Measurements from ENCODE around the gene RNF217. TPM values are rescaled to one million over a fixed set of nuclear protein-coding genes. Genes with fewer than 3 reads are reported as not detected.
A peak's percentile ranks its signal among the peaks of the same experiment; 100 is the strongest.
"Not testable (repeated sequence)": the region's sequence is repeated elsewhere in the genome, so short reads cannot be mapped to it uniquely, and the experiment has no call there.

The RNF217 gene
- total RNA-seq, 1 experiment from 2014 or later: 10.6 TPM

GRCh38 chr6:124958759-124959354 lies 3.4 kb upstream of the RNF217 start:
- no peak for DNase-seq

GRCh38 chr6:124960757-124961463 lies 1.3 kb upstream of the RNF217 start:
- H3K27me3 ChIP-seq: no peaks in the 10 kb centered on the region
- no peaks in the 10 kb centered on the region for H3K36me3 ChIP-seq
- DNase-seq: no peak
- H3K9me3 ChIP-seq: no peaks in the 10 kb centered on the region
- H3K4me3 ChIP-seq: peak overlapping the region; percentile 62

More at GRCh38 chr6:124958759-124959354, 3.4 kb upstream of the RNF217 start:
- Histone ChIP-seq H3K27me3 (no peaks in the 10 kb centered on the region), H3K9me3 (no peaks in the 10 kb centered on the region), H3K36me3 (no peaks in the 10 kb centered on the region), H3K4me3 (no peak overlapping the region)

GRCh38 chr6:124961464-124961776 lies 817 bp upstream of the RNF217 start:
- Histone ChIP-seq H3K9me3 (no peaks in the 10 kb centered on the region), H3K27me3 (no peaks in the 10 kb centered on the region)
- DNase-seq: no peak

GRCh38 chr6:124962639-124963415 lies 590 bp downstream of the RNF217 start:
- Histone ChIP-seq H3K4me3 (peak overlapping the region; percentile 62), H3K9me3 (no peaks in the 10 kb centered on the region), H3K36me3 (no peaks in the 10 kb centered on the region; the same call in 1 of the 2 replicates), H3K27me3 (no peaks in the 10 kb centered on the region)
- peak; percentile 44 for DNase-seq

More at GRCh38 chr6:124961464-124961776, 817 bp upstream of the RNF217 start:
- H3K36me3 ChIP-seq: no peaks in the 10 kb centered on the region
- peak overlapping the region; percentile 62 for H3K4me3 ChIP-seq

- Histone ChIP-seq H3K9me3 (no peaks in the 10 kb centered on the region), H3K27me3 (no peaks in the 10 kb centered on the region), H3K4me3 (peak overlapping the region; percentile 62), H3K36me3 (no peaks in the 10 kb centered on the region; the same call in 1 of the 2 replicates)
- DNase-seq: peak; percentile 26
Observed at GRCh38 chr6:124963416-124963785, 1.2 kb downstream of the RNF217 start.

- H3K9me3 ChIP-seq: no peaks in the 10 kb centered on the region
- DNase-seq: peak; percentile 40
- no peaks in the 10 kb centered on the region for H3K27me3 ChIP-seq
- H3K4me3 ChIP-seq: peak overlapping the region; percentile 62
- H3K36me3 ChIP-seq: no peaks in the 10 kb centered on the region; the same call in 1 of the 2 replicates
Observed at GRCh38 chr6:124963831-124964763, 1.9 kb downstream of the RNF217 start.

GRCh38 chr6:124964764-124965105 lies 2.5 kb downstream of the RNF217 start:
- no peaks in the 10 kb centered on the region; the same call in 1 of the 2 replicates for H3K36me3 ChIP-seq
- no peaks in the 10 kb centered on the region for H3K27me3 ChIP-seq
- H3K4me3 ChIP-seq: peak overlapping the region; percentile 62
- H3K9me3 ChIP-seq: no peaks in the 10 kb centered on the region
- DNase-seq: no peak

GRCh38 chr6:124965424-124965850 lies 3.2 kb downstream of the RNF217 start:
- not testable (repeated sequence) for H3K9me3 ChIP-seq, H3K27me3 ChIP-seq, H3K36me3 ChIP-seq, DNase-seq, H3K4me3 ChIP-seq

- H3K36me3 ChIP-seq: no peaks in the 10 kb centered on the region; the same call in 1 of the 2 replicates
- no peaks in the 10 kb centered on the region for H3K27me3 ChIP-seq
- no peaks in the 10 kb centered on the region for H3K9me3 ChIP-seq
- DNase-seq: no peak
- no peak overlapping the region for H3K4me3 ChIP-seq
Observed at GRCh38 chr6:124967444-124967843, 5.2 kb downstream of the RNF217 start.

- Histone ChIP-seq H3K27me3 (no peaks in the 10 kb centered on the region), H3K9me3 (no peaks in the 10 kb centered on the region), H3K36me3 (peaks cover 2% of the 10 kb centered on the region; the same call in 1 of the 2 replicates), H3K4me3 (no peak overlapping the region)
- DNase-seq: no peak
Observed at GRCh38 chr6:124968401-124968800, 6.2 kb downstream of the RNF217 start.

- no peaks in the 10 kb centered on the region for H3K27me3 ChIP-seq
- H3K4me3 ChIP-seq: no peak overlapping the region
- H3K36me3 ChIP-seq: peaks cover 7% of the 10 kb centered on the region
- DNase-seq: no peak
- no peaks in the 10 kb centered on the region for H3K9me3 ChIP-seq
Observed at GRCh38 chr6:124970243-124970642, 8.0 kb downstream of the RNF217 start.

- no peaks in the 10 kb centered on the region for H3K9me3 ChIP-seq
- no peak overlapping the region for H3K4me3 ChIP-seq
- H3K36me3 ChIP-seq: peaks cover 7% of the 10 kb centered on the region
- DNase-seq: no peak
- no peaks in the 10 kb centered on the region for H3K27me3 ChIP-seq
Observed at GRCh38 chr6:124970763-124971162, 8.5 kb downstream of the RNF217 start.

GRCh38 chr6:124973780-124974179 lies 11.5 kb downstream of the RNF217 start:
- no peak overlapping the region for H3K4me3 ChIP-seq
- no peaks in the 10 kb centered on the region for H3K27me3 ChIP-seq
- H3K9me3 ChIP-seq: no peaks in the 10 kb centered on the region; the same call in 1 of the 2 replicates

GRCh38 chr6:124974771-124975377 lies 12.6 kb downstream of the RNF217 start:
- DNase-seq: no peak
- peaks cover 19% of the 10 kb centered on the region for H3K36me3 ChIP-seq
- no peaks in the 10 kb centered on the region for H3K27me3 ChIP-seq
- no peaks in the 10 kb centered on the region; the same call in 1 of the 2 replicates for H3K9me3 ChIP-seq
- H3K4me3 ChIP-seq: no peak overlapping the region

More at GRCh38 chr6:124973780-124974179, 11.5 kb downstream of the RNF217 start:
- DNase-seq: no peak
- peaks cover 18% of the 10 kb centered on the region for H3K36me3 ChIP-seq

- H3K36me3 ChIP-seq: peaks cover 24% of the 10 kb centered on the region
- no peak overlapping the region for H3K4me3 ChIP-seq
- H3K27me3 ChIP-seq: no peaks in the 10 kb centered on the region
- no peak for DNase-seq
- no peaks in the 10 kb centered on the region; the same call in 1 of the 2 replicates for H3K9me3 ChIP-seq
Observed at GRCh38 chr6:124977067-124977908, 15.1 kb downstream of the RNF217 start.

All from MG63 (cell line).